Central memory CD8-positive, alpha-beta T cell (primary cell): ENCODE data around the gene ZNF48.

Source experiments
- ATAC-seq: fragments of 150-1000 bp; cut with Tn5 transposase; replicated peaks from 2 replicates; pipeline ENCODE4 v1.10.0; 2022; ENCODE audit warnings: mild to moderate bottlenecking, moderate FRiP score, moderate number of reproducible peaks; ENCODE audit not compliant: poor library complexity, severe bottlenecking; ENCODE audit errors: extremely low read depth
- DNase-seq, 2 donors: peaks; one replicate each; pipeline ENCODE4 v3.0.0; 2021; ENCODE audit warnings: low spot score in 2 of 2
- H3K27ac Mint-ChIP-seq: one replicate; pipeline ENCODE4 v1.8.0; 2022; ENCODE audit warnings: low read depth, mild to moderate bottlenecking, moderate library complexity, mixed read lengths
- H3K27me3 Mint-ChIP-seq: one replicate; pipeline ENCODE4 v1.8.0; 2022; ENCODE audit warnings: mixed read lengths
- H3K36me3 Mint-ChIP-seq: one replicate; pipeline ENCODE4 v1.8.0; 2022; ENCODE audit warnings: mild to moderate bottlenecking, moderate library complexity, mixed read lengths; ENCODE audit not compliant: insufficient read depth
- H3K4me1 Mint-ChIP-seq: one replicate; pipeline ENCODE4 v1.8.0; 2022; ENCODE audit warnings: mixed read lengths
- H3K4me3 Mint-ChIP-seq: one replicate; pipeline ENCODE4 v1.8.0; 2022; ENCODE audit warnings: mild to moderate bottlenecking, moderate library complexity, mixed read lengths
- H3K9me3 Mint-ChIP-seq: one replicate; pipeline ENCODE4 v1.8.0; 2022; ENCODE audit warnings: mixed read lengths

ZNF48 gene

GRCh38 chr16:30407804-30408534, 12.7 kb downstream of the ZNF48 start:
- no peak overlapping the region for H3K27ac Mint-ChIP-seq
- H3K36me3 Mint-ChIP-seq: peaks cover 15% of the 10 kb centered on the region
- ATAC-seq: no peak
- H3K4me1 Mint-ChIP-seq: peaks cover 30% of the 10 kb centered on the region
- no peak for DNase-seq
- no peaks in the 10 kb centered on the region for H3K27me3 Mint-ChIP-seq
- H3K9me3 Mint-ChIP-seq: no peaks in the 10 kb centered on the region
- H3K4me3 Mint-ChIP-seq: peak overlapping the region; percentile 89

DNA sequence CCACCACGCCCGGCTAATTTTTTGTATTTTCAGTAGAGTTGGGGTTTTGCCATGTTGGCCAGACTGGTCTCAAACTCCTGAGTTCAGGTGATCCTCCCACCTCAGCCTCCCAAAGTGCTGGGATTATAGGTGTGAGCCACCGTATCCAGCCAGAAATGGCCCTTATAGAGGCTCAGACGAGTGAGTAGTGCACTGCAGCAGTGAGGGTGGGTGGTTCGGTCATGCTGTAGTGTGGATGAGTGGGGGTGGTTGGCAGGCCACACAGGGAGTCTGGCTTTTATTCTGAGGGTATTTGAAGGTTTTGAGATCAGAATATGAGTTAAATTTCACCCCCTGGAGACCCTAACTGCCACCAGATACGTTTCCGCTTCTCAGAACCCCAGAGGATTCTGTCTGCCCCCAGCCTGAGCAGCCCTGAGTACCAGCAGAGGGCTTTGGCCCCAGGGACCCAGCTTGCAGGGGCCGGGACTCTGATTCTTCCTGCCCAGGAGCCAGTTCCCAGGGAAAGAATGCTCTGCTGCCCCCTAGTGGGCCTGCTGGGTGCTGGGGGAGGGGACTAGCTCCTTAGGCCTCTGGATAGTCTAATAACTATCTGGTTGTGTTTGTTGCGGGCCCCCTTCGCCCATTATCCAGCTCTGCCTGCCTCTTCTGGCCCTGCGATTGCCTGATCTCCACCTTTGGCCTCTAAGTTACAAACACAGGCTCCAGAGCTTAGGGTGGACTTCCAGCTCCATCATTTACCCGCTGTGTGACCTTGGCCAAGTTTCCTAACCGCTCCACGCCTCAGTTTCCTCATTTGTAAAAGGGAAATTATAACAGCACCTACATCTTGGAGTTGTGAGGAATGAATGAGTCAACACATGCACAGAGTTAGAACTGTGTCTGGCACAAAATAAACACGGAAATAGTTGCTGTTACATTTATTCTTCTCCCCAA, 14.2 kb downstream of the ZNF48 start:
- Mint-ChIP-seq H3K36me3 (peaks cover 15% of the 10 kb centered on the region), H3K27me3 (no peaks in the 10 kb centered on the region), H3K4me3 (peak overlapping the region; percentile 89), H3K9me3 (no peaks in the 10 kb centered on the region), H3K4me1 (peaks cover 30% of the 10 kb centered on the region), H3K27ac (no peak overlapping the region)
- peak; percentile 88 to 95 for DNase-seq
- peak; percentile 72 for ATAC-seq

DNA sequence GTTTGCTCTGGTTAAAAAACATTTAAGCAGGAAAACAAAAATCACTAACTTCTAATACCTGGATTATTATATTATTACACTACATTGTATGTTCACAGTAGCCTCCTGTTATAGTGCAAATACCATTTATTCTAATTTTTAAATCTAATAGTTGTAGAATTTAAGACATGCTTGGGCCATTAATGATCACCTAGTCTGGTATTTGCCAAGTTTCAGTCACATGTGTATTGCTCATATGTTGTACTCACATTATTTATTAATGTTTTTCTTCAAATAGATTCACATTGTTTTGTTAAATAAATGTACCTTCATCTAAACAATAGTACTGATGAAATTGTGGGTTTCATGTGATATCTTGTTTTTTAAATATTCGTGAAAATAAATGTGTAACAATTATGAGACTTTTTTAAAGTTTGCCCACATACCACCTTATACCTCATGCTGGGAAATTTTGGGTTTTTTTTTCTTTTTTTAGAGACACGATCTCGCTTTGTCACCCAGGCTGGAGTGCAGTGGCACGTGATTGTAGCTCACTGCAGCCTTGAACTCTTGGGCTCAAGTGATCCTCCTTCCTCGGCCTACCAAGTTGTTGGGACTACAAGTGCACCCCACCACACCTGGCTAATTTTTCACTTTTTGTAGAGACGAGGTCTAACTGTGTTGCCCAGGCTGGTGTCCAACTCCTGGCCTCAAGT, 18.0 kb downstream of the ZNF48 start:
- no peak overlapping the region for H3K4me3 Mint-ChIP-seq
- H3K4me1 Mint-ChIP-seq: peaks cover 36% of the 10 kb centered on the region
- DNase-seq (no peak), ATAC-seq (no peak)
- peaks cover 14% of the 10 kb centered on the region for H3K36me3 Mint-ChIP-seq
- H3K27me3 Mint-ChIP-seq: no peaks in the 10 kb centered on the region
- H3K9me3 Mint-ChIP-seq: no peaks in the 10 kb centered on the region
- no peak overlapping the region for H3K27ac Mint-ChIP-seq

DNA sequence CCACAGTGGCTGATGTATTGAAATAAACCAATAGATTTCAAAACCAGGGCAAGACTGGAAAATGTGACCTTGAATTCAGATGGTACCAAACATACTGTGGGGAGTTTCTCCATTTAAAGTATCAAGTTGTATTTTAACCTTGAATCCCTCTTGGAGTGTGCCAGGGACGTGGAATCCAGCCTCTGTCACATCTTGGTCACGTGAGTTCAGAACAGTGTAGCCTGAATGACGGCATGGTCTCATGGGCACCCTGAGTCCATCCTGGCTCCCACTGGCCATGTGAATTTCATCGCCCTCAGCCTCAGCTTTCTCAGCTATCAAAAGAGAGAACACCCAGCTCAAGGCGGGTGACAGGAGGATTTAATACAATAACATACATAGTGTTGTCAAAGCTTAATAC, 18.9 kb downstream of the ZNF48 start:
- ATAC-seq (no peak), DNase-seq (no peak)
- Mint-ChIP-seq H3K4me1 (peaks cover 28% of the 10 kb centered on the region), H3K4me3 (no peak overlapping the region), H3K9me3 (no peaks in the 10 kb centered on the region), H3K27me3 (no peaks in the 10 kb centered on the region), H3K36me3 (peaks cover 12% of the 10 kb centered on the region), H3K27ac (no peak overlapping the region)

DNA sequence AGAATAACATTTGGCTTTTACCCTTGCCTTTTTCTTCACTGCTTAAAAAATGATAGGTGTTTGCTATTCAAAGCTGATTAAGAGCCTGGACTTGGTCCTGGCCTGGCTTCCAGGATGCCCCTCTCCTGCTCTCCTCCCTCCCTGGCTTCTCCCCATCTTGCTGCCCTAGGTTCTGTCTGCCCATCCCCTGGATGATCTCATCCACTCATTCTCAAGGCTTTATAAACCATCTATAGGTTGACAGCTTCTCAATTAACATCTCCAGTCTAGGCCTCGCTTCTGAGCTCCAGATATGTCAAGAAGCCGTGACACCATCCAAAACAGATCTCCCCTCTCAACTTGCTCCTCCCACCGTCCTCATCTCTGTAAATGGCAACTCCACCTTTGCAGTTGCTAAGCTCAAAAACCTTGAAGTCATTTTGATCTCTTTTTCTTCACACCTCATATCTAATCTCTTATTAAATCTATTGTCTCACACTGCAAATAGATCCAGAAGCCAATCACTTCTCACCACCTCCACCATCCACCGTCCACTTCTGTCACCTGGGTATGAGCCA, 20.9 kb downstream of the ZNF48 start:
- H3K36me3 Mint-ChIP-seq: peaks cover 12% of the 10 kb centered on the region
- H3K4me1 Mint-ChIP-seq: peaks cover 31% of the 10 kb centered on the region
- no peak for DNase-seq
- H3K27ac Mint-ChIP-seq: peak overlapping the region; percentile 70
- ATAC-seq: no peak
- H3K27me3 Mint-ChIP-seq: no peaks in the 10 kb centered on the region
- no peak overlapping the region for H3K4me3 Mint-ChIP-seq
- H3K9me3 Mint-ChIP-seq: no peaks in the 10 kb centered on the region

- DNase-seq: peak in 1 of 2 donors; percentile 24
- peaks cover 8% of the 10 kb centered on the region for H3K36me3 Mint-ChIP-seq
- no peaks in the 10 kb centered on the region for H3K27me3 Mint-ChIP-seq
- peak; percentile 5 for ATAC-seq
- peak overlapping the region; percentile 70 for H3K27ac Mint-ChIP-seq
- H3K9me3 Mint-ChIP-seq: no peaks in the 10 kb centered on the region
- H3K4me3 Mint-ChIP-seq: peak overlapping the region; percentile 72
- H3K4me1 Mint-ChIP-seq: peaks cover 31% of the 10 kb centered on the region
Measured at GRCh38 chr16:30416624-30417528, 21.7 kb downstream of the ZNF48 start.

GRCh38 chr16:30417529-30418349, 22.5 kb downstream of the ZNF48 start:
- H3K27me3 Mint-ChIP-seq: no peaks in the 10 kb centered on the region
- peaks cover 9% of the 10 kb centered on the region for H3K36me3 Mint-ChIP-seq

DNA sequence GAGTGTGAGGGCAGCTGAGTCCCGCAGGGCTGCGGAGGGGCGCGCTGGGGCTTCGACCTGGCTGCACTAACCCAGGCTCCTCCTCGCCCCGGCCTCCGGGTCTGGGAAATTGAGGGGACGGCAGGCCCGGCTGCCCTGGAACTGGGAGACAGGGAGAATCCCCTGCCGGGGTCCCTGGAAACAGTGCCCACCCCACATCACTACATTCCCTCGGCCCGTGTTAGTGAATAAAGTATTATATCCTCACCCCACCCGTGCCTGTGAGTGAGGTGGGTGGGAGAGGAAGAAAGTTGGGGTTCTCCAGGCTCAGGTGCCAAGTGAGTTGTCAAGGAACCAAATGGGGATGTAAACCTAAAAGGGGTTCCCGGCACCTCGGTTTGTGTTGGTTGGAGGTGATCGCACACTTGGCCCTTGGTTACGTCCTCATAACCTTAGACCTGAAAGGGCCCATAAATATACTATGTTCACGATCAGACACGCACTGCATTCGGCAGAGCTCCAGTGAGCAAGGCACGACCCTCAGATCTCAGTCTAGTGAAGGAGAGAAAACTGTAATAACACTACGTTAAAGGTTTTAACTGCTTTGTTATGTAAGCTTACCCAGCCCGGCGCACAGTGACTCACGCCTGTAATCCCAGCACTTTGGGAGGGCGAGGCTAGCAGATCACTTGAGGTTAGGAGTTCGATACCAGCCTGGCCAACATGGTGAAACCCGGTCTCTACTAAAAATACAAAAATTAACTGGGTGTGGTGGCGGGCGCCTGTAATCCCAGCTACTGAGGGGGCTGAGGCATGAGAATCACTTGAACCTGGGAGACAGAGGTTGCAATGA, 23.3 kb downstream of the ZNF48 start:
- no peak for ATAC-seq
- Mint-ChIP-seq H3K36me3 (peaks cover 10% of the 10 kb centered on the region), H3K4me1 (peaks cover 26% of the 10 kb centered on the region), H3K4me3 (peak overlapping the region; percentile 72), H3K9me3 (no peaks in the 10 kb centered on the region), H3K27ac (no peak overlapping the region), H3K27me3 (no peaks in the 10 kb centered on the region)
- DNase-seq: no peak

More at GRCh38 chr16:30417529-30418349, 22.5 kb downstream of the ZNF48 start:
- ATAC-seq (peak; percentile 88), DNase-seq (peak; percentile 72 to 84)
- Mint-ChIP-seq H3K4me3 (peak overlapping the region; percentile 72), H3K9me3 (no peaks in the 10 kb centered on the region), H3K4me1 (peaks cover 26% of the 10 kb centered on the region), H3K27ac (no peak overlapping the region)

DNA sequence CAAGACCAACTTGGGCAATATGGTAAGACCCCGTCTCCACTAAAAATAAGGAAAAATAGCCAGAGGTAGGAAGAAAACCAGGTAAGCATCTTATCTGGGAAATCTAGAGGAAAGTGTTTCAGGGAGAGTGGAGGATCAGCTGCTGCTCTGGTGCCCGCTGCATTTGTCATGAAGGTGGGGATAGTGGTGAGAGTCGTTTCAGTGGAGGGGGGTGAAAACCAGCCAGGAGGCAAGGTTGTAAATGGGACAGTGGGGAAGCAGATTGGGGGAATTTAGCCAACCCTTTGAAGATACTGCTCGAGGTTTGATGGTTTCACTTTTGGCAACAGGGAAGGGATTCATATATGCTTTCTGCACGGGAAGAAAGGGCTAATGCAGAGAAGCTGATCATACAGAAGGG, 25.8 kb downstream of the ZNF48 start:
- Mint-ChIP-seq H3K36me3 (peaks cover 20% of the 10 kb centered on the region), H3K4me1 (peaks cover 24% of the 10 kb centered on the region), H3K9me3 (no peaks in the 10 kb centered on the region), H3K27ac (no peak overlapping the region), H3K27me3 (no peaks in the 10 kb centered on the region), H3K4me3 (no peak overlapping the region)
- ATAC-seq (no peak), DNase-seq (no peak)

- H3K9me3 Mint-ChIP-seq: no peaks in the 10 kb centered on the region
- H3K4me3 Mint-ChIP-seq: peak overlapping the region; percentile 5
- DNase-seq: no peak
- no peaks in the 10 kb centered on the region for H3K4me1 Mint-ChIP-seq
- peaks cover 16% of the 10 kb centered on the region for H3K36me3 Mint-ChIP-seq
- no peak for ATAC-seq
- peak overlapping the region; percentile 53 for H3K27ac Mint-ChIP-seq
- no peaks in the 10 kb centered on the region for H3K27me3 Mint-ChIP-seq
Measured at GRCh38 chr16:30428055-30428454, 32.8 kb downstream of the ZNF48 start.
